ENCODE measurements around the gene PTGDS. TPM values are rescaled to one million over a fixed set of nuclear protein-coding genes. Genes with fewer than 3 reads are reported as not detected.

The PTGDS gene
- total RNA-seq, 1 experiment from 2014 or later = 3.6 TPM

DNA sequence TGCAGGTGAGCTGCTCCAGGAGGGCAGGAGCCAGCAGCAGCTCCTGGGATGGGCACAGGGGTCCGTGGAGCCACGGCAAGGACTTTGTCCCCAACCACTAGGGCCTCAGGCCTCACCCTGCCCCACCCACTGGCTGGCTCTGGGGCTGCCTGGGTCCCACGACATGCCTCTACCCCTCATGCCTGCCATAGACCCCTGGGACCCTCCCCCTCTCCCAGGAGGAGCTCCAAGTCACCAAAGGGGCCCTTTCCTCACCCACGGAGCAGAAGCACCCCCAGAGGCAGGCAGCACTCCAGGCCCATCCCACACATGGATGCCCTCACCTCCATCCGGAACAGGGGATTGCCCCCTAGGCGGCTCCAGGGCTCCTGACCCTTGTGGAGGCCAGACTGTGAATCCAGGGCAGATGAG lies 44.3 kb downstream of the PTGDS start:
- Mint-ChIP-seq H3K27ac (no peak overlapping the region), H3K9me3 (no peaks in the 10 kb centered on the region), H3K4me3 (no peak overlapping the region; a peak in 1 of 5 replicates), H3K36me3 (ENCODE audit: insufficient read depth in 1 of 3, low read depth in 3 of 3) (peaks cover 2 to 6% (median 4%) of the 10 kb centered on the region in 3 experiments; a peak in 3 of 7 replicates), H3K27me3 (ENCODE audit: low read depth) (peaks cover 2% of the 10 kb centered on the region), H3K4me1 (peaks cover 2 to 9% of the 10 kb centered on the region in 2 experiments; a peak in 3 of 4 replicates)
- H3K23ac ChIP-seq (ENCODE audit: insufficient read length, low read depth, low read length) = no peak overlapping the region
- no peak overlapping the region for H3K27ac ChIP-seq (ENCODE audit: insufficient read length, low read depth, low read length)
- no peaks in the 10 kb centered on the region for H3K9me3 ChIP-seq (ENCODE audit: control insufficient read depth, low read depth, low read length)
- no CpG with 5 or more reads among the region's 6 CpGs for WGBS (ENCODE audit: extremely low coverage, insufficient read length, low lambda C conversion rate)
- H2BK5ac ChIP-seq (ENCODE audit: insufficient read length, low read length) = no peak overlapping the region
- H3K27me3 ChIP-seq (ENCODE audit: insufficient read depth, low read length) = no peaks in the 10 kb centered on the region
- H4K20me1 ChIP-seq (ENCODE audit: control insufficient read depth, insufficient read depth, insufficient read length) = no peaks in the 10 kb centered on the region
- no peak overlapping the region for H3K56ac ChIP-seq (ENCODE audit: insufficient read length, low read depth, low read length)
- H2BK20ac ChIP-seq (ENCODE audit: low read depth, low read length, poor library complexity, severe bottlenecking) = no peak overlapping the region
- no peak overlapping the region for H2BK15ac ChIP-seq (ENCODE audit: low read depth, low read length)
- no peaks in the 10 kb centered on the region for H3K23me2 ChIP-seq (ENCODE audit: insufficient read length, low read depth, low read length, poor library complexity, severe bottlenecking)
- no peak overlapping the region for H3K4me2 ChIP-seq (ENCODE audit: insufficient read depth, insufficient read length, low read length)
- TF ChIP-seq, protein P1, sequence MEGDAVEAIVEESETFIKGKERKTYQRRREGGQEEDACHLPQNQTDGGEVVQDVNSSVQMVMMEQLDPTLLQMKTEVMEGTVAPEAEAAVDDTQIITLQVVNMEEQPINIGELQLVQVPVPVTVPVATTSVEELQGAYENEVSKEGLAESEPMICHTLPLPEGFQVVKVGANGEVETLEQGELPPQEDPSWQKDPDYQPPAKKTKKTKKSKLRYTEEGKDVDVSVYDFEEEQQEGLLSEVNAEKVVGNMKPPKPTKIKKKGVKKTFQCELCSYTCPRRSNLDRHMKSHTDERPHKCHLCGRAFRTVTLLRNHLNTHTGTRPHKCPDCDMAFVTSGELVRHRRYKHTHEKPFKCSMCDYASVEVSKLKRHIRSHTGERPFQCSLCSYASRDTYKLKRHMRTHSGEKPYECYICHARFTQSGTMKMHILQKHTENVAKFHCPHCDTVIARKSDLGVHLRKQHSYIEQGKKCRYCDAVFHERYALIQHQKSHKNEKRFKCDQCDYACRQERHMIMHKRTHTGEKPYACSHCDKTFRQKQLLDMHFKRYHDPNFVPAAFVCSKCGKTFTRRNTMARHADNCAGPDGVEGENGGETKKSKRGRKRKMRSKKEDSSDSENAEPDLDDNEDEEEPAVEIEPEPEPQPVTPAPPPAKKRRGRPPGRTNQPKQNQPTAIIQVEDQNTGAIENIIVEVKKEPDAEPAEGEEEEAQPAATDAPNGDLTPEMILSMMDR (conservative IDR thresholded peaks at IDR 0.05) = no peak
- H3K4me1 ChIP-seq (ENCODE audit: insufficient read depth, low read length) = no peaks in the 10 kb centered on the region
- H2BK12ac ChIP-seq (ENCODE audit: insufficient read length, low read depth, low read length) = no peak overlapping the region
- H3K79me1 ChIP-seq (ENCODE audit: insufficient read depth, low read depth, low read length, poor library complexity, severe bottlenecking) = no peaks in the 10 kb centered on the region
- DNase-seq = no peak
- H4K91ac ChIP-seq (ENCODE audit: insufficient read length, low read depth, low read length) = no peak overlapping the region
- no peak overlapping the region for H4K8ac ChIP-seq (replicated peaks; ENCODE audit: insufficient read length, low read depth, low read length)
- H2AK5ac ChIP-seq (ENCODE audit: insufficient read length, low read length) = no peak overlapping the region
- no peak overlapping the region for H3K18ac ChIP-seq (ENCODE audit: insufficient read length, low read depth, low read length)
- H3K79me2 ChIP-seq (ENCODE audit: insufficient read depth, low read length) = no peaks in the 10 kb centered on the region
- H3K14ac ChIP-seq (ENCODE audit: insufficient read depth, low read length) = no peak overlapping the region
- H3K4ac ChIP-seq (ENCODE audit: low read depth, low read length) = no peak overlapping the region
- no peak overlapping the region for H3T11ph ChIP-seq (ENCODE audit: low read length)
- H2AFZ ChIP-seq (ENCODE audit: low read length) = no peak overlapping the region
- H4K5ac ChIP-seq (ENCODE audit: insufficient read length, low read depth, low read length) = no peak overlapping the region
- no peak overlapping the region for H3K9ac ChIP-seq (ENCODE audit: extremely low read depth, insufficient read length, low read length)
- no peak overlapping the region for H2BK120ac ChIP-seq (ENCODE audit: low read depth, low read length, poor library complexity, severe bottlenecking)
